Stomach (tissue), 4 donors: ENCODE results near the gene SMIM22.

Experiments used
- EP300 ChIP-seq: sonication (generic); formaldehyde crosslinking; IDR thresholded peaks from one replicate; pipeline ENCODE4 v1.6.1; 2017; ENCODE audit warnings: antibody characterized with exemption
- POLR2A ChIP-seq, 4 donors: fragments of 450-650 bp; IDR thresholded peaks; one replicate each; pipeline ENCODE4 v1.6.1; 2016; ENCODE audit warnings: antibody characterized with exemption in 4 of 4, control low read depth in 2 of 4, mild to moderate bottlenecking in 1 of 4, moderate library complexity in 1 of 4
- POLR2AphosphoS5 ChIP-seq, 3 donors: sonication (generic); formaldehyde crosslinking; IDR thresholded peaks; one replicate each; pipeline ENCODE4 v1.6.1; 2016; ENCODE audit warnings: antibody characterized with exemption in 3 of 3
- TF ChIP-seq, protein P1 (sequence below), 7 experiments: fragments of 450-650 bp in 4 of 7; fragments of 200-600 bp in 3 of 7; sonication (generic) in 3 of 7; IDR thresholded peaks; one replicate each; pipeline ENCODE4 v1.5.1; 2016 to 2019; ENCODE audit warnings: antibody characterized with exemption in 7 of 7, control low read depth in 2 of 7, mild to moderate bottlenecking in 1 of 7

DNA sequence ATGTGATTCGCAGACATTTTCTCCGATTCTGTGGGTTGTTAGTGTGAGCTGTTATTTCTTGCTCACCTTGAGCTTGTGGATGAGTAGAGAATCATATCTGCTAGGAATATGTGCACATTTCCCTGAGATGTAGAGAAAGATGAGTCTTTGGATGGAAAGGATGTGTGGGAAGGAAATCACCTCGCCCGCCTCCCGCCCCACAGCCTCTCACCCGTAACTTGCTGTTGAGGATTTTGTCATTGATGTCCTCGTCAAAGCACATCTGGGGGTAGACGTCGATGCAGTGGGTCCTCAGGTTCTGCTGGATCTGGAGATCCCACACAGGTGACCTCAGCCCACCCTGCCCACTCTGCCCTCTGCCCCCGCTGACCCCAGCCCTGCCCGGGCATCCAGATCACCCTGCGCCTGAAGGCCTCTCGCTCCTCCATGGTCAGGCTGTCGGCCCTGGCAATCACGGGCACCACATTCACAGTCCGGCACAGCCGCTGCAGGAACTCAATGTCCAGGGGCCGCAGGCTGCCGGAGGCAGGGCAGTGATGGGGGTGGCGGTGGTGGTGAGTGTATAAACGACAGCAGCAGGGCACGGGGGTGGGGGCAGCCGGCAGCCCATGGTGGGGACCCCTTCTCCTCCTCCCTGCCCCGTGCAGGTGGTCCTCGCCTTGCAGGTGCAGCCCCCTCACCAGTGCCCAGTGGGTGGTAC is 11.8 kb upstream of the SMIM22 start:
- TF ChIP-seq, protein P1, sequence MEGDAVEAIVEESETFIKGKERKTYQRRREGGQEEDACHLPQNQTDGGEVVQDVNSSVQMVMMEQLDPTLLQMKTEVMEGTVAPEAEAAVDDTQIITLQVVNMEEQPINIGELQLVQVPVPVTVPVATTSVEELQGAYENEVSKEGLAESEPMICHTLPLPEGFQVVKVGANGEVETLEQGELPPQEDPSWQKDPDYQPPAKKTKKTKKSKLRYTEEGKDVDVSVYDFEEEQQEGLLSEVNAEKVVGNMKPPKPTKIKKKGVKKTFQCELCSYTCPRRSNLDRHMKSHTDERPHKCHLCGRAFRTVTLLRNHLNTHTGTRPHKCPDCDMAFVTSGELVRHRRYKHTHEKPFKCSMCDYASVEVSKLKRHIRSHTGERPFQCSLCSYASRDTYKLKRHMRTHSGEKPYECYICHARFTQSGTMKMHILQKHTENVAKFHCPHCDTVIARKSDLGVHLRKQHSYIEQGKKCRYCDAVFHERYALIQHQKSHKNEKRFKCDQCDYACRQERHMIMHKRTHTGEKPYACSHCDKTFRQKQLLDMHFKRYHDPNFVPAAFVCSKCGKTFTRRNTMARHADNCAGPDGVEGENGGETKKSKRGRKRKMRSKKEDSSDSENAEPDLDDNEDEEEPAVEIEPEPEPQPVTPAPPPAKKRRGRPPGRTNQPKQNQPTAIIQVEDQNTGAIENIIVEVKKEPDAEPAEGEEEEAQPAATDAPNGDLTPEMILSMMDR (IDR thresholded peaks at IDR 0.05): no peak
- TF ChIP-seq POLR2A (IDR thresholded peaks at IDR 0.05): no peak
- no peak for TF ChIP-seq EP300
- TF ChIP-seq POLR2AphosphoS5 (IDR thresholded peaks at IDR 0.05): no peak
